Measurements from ENCODE around the gene CDH4.

GRCh38 chr20:61754976-61755778 is 503.1 kb downstream of the CDH4 start:
- TF ChIP-seq CTCF (IDR thresholded peaks at IDR 0.05) (no peak), POLR2A (IDR thresholded peaks at IDR 0.05) (no peak)
